HG03139 (cell line): ENCODE measurements around the gene ERC1.
"Not testable (repeated sequence)": the region's sequence is repeated elsewhere in the genome, so short reads cannot be mapped to it uniquely, and the experiment has no call there.

Experiments
- ATAC-seq: cut with Tn5 transposase; IDR thresholded peaks from one replicate; pipeline ENCODE4 v1.9.1; 2021; ENCODE audit not compliant: unreplicated experiment

Gene ERC1

DNA sequence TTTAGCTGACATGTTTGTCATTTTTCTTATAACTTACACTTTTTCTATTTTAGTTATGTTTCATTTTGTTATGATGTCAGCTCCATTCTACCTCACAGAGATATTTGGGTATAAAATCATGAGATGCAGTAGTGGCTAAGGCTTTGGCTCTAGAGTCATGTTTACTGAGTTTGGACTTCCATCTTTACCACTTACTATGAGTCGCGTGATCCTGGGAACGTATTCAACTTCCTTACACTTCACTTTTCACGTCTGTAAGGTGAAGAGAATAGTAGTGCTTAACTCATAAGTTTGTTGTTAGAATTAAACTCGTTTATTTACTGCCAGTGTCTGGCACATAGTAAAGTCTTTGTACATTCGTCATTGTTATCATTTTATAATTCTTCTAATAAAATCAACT lies 126.3 kb downstream of the ERC1 start:
- ATAC-seq = no peak

- no peak for ATAC-seq
Measured at GRCh38 chr12:1117970-1118563, 127.0 kb downstream of the ERC1 start.

DNA sequence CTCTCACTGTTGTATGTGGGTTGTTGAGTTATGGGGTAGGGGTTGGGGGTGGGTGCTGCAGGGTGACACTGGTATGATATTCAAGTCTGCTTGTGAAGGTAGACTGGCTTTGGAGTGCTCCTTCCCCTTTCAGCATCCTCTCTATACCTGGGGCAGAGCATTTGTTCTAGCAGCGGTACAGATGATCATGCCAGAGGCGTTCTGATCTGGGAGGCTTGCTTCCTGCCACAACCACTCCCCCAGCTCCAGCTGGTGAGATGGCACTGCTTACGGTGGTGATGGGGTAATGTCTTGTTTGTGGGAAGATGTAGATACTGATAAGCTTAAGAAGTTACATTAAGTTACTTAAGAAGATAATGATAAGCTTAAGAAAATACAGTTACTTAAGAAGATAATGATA lies 131.8 kb downstream of the ERC1 start:
- no peak for ATAC-seq

DNA sequence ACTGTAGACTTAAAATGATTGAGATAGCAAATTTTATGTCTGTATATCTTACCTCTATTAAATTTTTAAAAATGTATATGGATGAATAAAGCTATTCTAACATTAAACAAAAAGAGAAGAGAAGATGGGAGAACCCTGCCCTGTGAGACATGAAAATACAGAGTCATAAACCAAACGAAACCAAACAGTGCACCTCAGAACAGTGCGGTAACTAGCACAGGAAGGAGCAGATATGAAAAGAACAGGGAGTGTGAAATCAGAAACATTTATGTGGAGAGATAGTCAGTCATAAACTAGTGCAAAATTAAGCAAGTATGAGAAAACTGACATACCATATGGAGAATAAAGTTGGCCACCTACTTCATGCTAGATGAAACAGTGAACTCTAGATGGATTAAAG lies 135.1 kb downstream of the ERC1 start:
- no peak for ATAC-seq

DNA sequence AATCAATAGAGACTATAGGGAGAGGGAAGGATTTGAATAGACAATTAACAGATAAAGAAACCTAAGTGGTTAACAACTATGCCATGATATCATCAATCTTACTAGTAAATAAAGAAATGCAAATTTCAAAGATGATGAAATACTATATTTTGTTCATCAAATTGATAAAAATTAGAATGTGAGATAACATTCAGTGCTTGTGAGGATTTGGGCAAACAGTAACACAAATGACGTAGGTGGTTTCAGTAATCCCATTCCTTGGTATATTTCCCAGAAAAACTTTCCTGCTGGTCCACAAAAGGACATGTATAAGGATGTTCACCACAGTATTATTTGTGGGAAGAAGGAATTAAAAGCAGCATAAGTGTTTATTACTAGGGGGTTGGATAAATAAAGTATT lies 136.0 kb downstream of the ERC1 start:
- no peak for ATAC-seq

GRCh38 chr12:1130164-1130563 lies 139.1 kb downstream of the ERC1 start:
- ATAC-seq = no peak

DNA sequence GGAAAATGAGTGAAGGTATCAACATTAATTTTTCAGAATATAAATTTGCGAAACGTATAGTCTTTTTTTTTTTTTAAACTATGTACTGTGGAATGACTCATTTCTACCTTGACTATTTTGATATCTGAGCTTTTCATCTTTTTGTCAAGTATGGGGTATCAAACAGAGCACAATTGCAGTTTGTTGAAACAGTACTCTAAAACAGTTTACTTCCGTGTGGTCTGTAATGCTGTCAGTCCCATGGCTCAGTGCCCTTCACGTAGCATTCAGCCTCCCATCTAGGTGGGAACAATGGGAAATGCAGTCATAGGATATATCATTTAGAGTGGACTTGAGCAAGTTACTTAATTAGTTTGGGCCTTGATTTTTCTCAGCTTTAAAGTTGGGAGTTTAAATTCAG lies 139.5 kb downstream of the ERC1 start:
- ATAC-seq = no peak

GRCh38 chr12:1131811-1132224 lies 140.8 kb downstream of the ERC1 start:
- no peak for ATAC-seq

GRCh38 chr12:1132311-1132710 lies 141.3 kb downstream of the ERC1 start:
- ATAC-seq = no peak

GRCh38 chr12:1138691-1139090 lies 147.7 kb downstream of the ERC1 start:
- no peak for ATAC-seq

- not testable (repeated sequence) for ATAC-seq
Measured at GRCh38 chr12:1146758-1147157, 155.7 kb downstream of the ERC1 start.

- no peak for ATAC-seq
Measured at GRCh38 chr12:1147821-1148220, 156.8 kb downstream of the ERC1 start.

DNA sequence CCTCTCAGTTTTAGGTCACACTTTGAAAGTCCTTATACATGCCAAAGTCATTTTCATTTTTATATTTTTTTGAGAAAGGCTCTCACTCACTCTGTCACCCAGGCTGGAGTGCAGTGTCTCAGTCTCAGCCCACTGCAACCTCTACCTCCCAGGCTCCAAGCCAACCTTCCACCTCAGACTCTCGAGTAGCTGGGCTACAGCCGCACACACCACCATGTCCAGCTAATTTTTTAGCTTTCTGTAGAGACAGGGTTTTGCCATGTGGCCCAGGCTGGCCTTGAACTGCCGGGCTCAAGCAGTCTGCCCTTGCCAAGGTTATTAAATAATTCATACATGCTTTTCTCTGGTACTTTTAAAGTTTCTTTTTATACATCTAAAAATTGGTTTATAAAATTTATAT lies 166.0 kb downstream of the ERC1 start:
- ATAC-seq = no peak

DNA sequence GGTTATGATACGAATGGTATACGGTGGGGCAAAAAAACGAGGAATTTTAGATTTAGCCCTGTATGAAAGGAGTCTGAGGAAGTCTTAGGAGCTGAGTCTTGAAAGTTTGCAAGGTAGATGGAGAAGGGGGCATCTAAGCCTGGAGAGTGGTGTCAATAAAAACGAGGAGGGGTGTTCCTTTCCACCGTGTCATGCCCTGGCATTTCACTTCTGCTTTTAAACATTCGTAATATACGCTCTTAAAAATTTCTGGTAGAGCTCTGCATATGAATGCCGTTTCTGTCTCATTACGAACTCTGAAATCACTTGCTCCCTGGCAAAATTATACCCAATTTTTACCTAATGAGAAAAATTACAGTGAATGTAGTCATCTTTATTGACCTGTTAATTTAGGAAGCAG lies 170.2 kb downstream of the ERC1 start:
- ATAC-seq = no peak

DNA sequence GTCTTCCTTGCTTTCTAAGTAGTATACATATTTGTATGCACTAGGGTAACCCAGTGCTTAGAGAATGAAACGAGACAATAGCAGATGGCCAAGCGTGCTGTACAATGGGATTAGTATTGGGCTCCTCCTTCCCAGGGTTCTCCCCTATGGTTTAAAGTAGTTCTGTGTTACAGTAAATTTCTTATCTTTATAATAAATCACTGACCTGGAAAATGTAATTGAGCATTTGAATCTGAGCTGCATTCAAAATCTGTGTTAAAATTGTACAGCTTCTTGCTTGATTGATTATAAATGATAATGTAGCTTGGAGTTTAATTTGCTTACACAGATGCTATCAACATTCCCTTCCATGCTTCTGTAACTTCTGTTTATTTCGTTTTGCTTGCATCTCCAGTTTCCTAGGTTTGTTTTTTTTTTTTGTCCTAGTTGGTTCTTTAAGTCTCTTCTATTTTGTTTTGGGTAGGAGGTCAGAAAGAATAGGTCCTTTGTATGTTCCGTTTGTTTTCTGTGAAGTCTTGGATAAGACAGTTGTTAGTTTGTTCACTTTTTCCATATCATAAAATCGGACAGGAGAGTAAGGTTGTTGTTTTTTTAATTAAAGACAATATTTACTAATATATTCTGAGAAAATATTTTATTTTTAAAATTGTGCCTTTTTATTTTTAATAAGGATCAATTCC lies 171.2 kb downstream of the ERC1 start:
- no peak for ATAC-seq

DNA sequence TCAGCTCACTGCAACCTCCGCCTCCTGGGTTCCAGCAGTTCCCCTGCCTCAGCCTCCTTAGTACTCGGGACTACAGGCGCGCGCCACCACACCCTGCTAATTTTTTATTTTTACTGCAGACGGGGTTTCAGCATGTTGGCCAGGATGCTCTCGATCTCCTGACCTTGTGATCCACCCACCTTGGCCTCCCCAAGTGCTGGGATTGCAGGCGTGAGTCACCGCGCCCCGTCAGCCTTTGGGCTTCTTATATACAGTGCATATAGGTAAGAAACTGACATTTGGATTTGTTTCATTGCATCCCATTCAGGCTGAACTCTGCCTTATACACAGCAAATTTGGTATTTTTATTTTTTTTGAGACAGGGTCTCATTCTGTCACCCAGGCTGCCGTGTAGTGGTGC lies 176.8 kb downstream of the ERC1 start:
- no peak for ATAC-seq

DNA sequence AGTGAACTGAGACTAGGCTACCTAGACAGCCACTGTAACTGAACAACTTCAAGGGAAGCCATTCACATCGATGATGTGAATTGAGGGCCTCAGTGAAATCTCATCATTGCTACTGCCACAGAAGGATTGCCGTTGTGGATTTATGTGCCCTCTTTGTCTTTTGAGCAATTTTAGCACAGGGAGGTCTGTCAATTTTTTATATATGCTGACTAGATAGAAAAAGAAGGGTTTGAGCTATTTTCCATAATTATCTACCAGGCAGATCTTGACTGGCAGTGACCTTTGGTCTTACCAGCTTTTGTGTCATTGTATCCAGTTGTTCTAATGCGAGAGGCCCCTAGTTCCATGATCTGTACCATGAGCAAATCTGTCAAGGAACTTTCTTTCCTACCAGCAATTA lies 179.4 kb downstream of the ERC1 start:
- ATAC-seq = no peak

DNA sequence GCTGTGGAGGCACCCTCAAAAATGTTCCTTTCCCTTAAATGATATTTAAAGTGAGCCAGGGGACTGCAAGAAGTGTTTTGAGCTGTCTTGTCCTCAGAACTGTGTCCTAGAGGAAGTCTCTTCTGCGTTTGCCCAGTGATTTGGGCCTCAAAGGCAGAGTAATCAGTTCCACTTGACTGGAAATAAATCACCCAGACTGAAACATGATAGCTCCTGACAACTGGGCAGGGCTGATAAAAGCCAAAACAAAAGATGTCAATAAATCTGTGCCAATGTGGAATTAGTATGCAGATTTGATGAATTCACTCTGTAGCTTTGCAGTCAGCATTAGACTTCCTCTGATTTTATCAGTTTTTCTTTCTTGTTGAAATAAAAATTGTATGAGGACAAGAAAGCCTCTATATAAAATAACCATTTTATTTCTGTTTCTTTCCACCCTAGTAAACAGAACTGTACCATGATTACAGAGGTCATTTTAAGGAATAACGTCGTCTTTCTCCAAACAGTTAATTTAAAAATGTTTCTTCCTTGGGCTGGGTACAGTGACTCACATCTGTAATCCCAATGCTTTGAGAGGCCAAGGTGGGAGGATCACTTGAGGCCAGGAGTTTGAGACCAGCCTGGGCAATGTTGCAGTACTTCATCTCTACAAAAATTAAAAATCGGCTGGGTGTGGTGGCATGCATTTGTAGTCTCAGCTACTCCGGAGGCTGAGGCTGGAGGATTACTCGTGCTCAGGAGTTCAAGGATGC lies 180.8 kb downstream of the ERC1 start:
- no peak for ATAC-seq

- no peak for ATAC-seq
Measured at GRCh38 chr12:1173781-1174617, 183.0 kb downstream of the ERC1 start.

DNA sequence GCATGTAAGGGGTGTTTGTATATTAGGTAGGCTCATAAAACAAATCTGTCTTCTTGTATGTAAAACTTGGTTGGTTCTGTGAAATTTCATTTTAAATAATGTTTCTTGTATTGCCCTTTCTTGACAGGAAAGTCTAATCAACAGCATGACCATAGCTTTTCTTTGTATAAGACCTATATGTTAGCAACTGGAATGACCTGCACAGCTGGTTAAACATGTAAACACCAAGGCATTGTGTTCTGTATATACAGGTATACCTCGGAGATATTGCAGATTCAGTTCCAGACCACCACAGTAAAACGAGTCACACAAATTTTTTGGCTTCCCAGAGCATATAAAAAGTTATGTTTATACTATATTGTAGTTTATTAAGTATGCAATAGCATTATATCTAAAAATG lies 183.6 kb downstream of the ERC1 start:
- ATAC-seq = no peak

- no peak for ATAC-seq
Measured at GRCh38 chr12:1176191-1176590, 185.2 kb downstream of the ERC1 start.
